B cell (primary cell): ENCODE results near the gene E2F6. TPM values are rescaled to one million over a fixed set of nuclear protein-coding genes. Genes with fewer than 3 reads are reported as not detected.

Experiments
- ATAC-seq: fragments of 200-7000 bp; cut with Tn5 transposase; one replicate; pipeline ENCODE4 v1.10.0; 2021; ENCODE audit warnings: low read depth, mild to moderate bottlenecking, moderate number of reproducible peaks, moderate library complexity
- CTCF ChIA-PET: fragments of 350-600 bp; sonication (Branson Sonifier 250); formaldehyde crosslinking; loops from one replicate; lab custom pipeline; 2021; ENCODE audit warnings: antibody characterized with exemption, inconsistent platforms; lab: Charles Lee
- POLR2A ChIA-PET: fragments of 350-600 bp; sonication (Branson Sonifier 250); formaldehyde crosslinking; loops from one replicate; lab custom pipeline; 2021; ENCODE audit warnings: antibody characterized with exemption; lab: Charles Lee
- DNase-seq: peaks from one replicate; pipeline ENCODE4 v3.0.0; 2013
- H2AFZ ChIP-seq: 2 replicates; pipeline ENCODE4 v1.6.1; 2012; ENCODE audit warnings: mild to moderate bottlenecking, low read depth, low read length; ENCODE audit not compliant: insufficient read depth, poor library complexity, severe bottlenecking
- H3K27ac ChIP-seq, 2 donors: 1 replicate in 1 of 2; 2 replicates in 1 of 2; pipeline ENCODE4 v1.5.1; 2012 to 2013; ENCODE audit warnings: low read length in 2 of 2, mild to moderate bottlenecking in 2 of 2, moderate library complexity in 1 of 2
- H3K27me3 ChIP-seq, 4 experiments: fragments of 200-600 bp in 1 of 4; sonication (generic) in 1 of 4; replicated peaks in 1 of 4; 1 replicate in 2 of 4; 2 replicates in 2 of 4; pipeline versions ENCODE4 v1.6.1 to v1.7.0; 2013 to 2016; ENCODE audit warnings: low read length in 3 of 4, mild to moderate bottlenecking in 2 of 4, mixed read lengths in 1 of 4, moderate library complexity in 1 of 4; ENCODE audit not compliant: insufficient read depth in 4 of 4, control insufficient read depth in 3 of 4; ENCODE audit errors: control extremely low read depth in 1 of 4
- H3K36me3 ChIP-seq, 2 experiments: replicated peaks in 1 of 2; 1 replicate in 1 of 2; 2 replicates in 1 of 2; pipeline versions ENCODE4 v1.6.1 to v1.7.1; 2013; ENCODE audit warnings: low read length in 1 of 2; ENCODE audit not compliant: insufficient read depth in 2 of 2, control insufficient read depth in 1 of 2; ENCODE audit errors: control extremely low read depth in 1 of 2, extremely low read depth in 1 of 2
- H3K4me1 ChIP-seq, 2 donors: fragments of 200-600 bp in 1 of 2; sonication (generic) in 1 of 2; 1 replicate in 1 of 2; 2 replicates in 1 of 2; pipeline versions ENCODE4 v1.5.1 to v1.6.1; 2013 to 2017; ENCODE audit warnings: low read length in 2 of 2; ENCODE audit not compliant: control insufficient read depth in 2 of 2, insufficient read depth in 2 of 2
- H3K4me2 ChIP-seq: replicated peaks from 2 replicates; pipeline ENCODE3; 2012; ENCODE audit warnings: mild to moderate bottlenecking, low read depth, low read length; ENCODE audit not compliant: poor library complexity, severe bottlenecking
- H3K4me3 ChIP-seq, 5 experiments: fragments of 200-600 bp in 1 of 5; sonication (generic) in 1 of 5; 1 replicate in 3 of 5; 2 replicates in 2 of 5; pipeline versions ENCODE4 v1.5.1 to v1.7.0; 2011 to 2016; ENCODE audit warnings: low read length in 4 of 5, mild to moderate bottlenecking in 4 of 5, low read depth in 2 of 5, control low read depth in 1 of 5, moderate library complexity in 1 of 5; ENCODE audit not compliant: insufficient read depth in 1 of 5; ENCODE audit errors: control extremely low read depth in 1 of 5, extremely low read depth in 1 of 5
- H3K79me2 ChIP-seq: fragments of 200-600 bp; sonication (generic); one replicate; pipeline ENCODE4 v1.6.0; 2016; ENCODE audit warnings: low read length; ENCODE audit not compliant: control insufficient read depth, insufficient read depth
- H3K9ac ChIP-seq: fragments of 200-600 bp; sonication (generic); 2 replicates; pipeline ENCODE4 v1.6.1; 2017; ENCODE audit warnings: mild to moderate bottlenecking, low read length, moderate library complexity
- H3K9me3 ChIP-seq, 3 donors: one replicate each; pipeline versions ENCODE4 v1.6.1 to v1.7.1; 2013; ENCODE audit warnings: low read length in 2 of 3; ENCODE audit not compliant: control insufficient read depth in 2 of 3, insufficient read depth in 1 of 3; ENCODE audit errors: control extremely low read depth in 1 of 3
- H4K20me1 ChIP-seq: 2 replicates; pipeline ENCODE4 v1.6.0; 2012; ENCODE audit warnings: mild to moderate bottlenecking, low read length; ENCODE audit not compliant: insufficient read depth, control insufficient read depth, poor library complexity, severe bottlenecking
- H3K27ac Mint-ChIP-seq: one replicate; pipeline ENCODE4 v1.8.0; 2021; ENCODE audit warnings: mixed read lengths
- H3K27me3 Mint-ChIP-seq: one replicate; pipeline ENCODE4 v1.8.0; 2021; ENCODE audit warnings: mixed read lengths
- H3K4me1 Mint-ChIP-seq: one replicate; pipeline ENCODE4 v1.8.0; 2021; ENCODE audit warnings: mixed read lengths
- H3K4me3 Mint-ChIP-seq: one replicate; pipeline ENCODE4 v1.8.0; 2021; ENCODE audit warnings: mixed read lengths
- H3K9me3 Mint-ChIP-seq: one replicate; pipeline ENCODE4 v1.8.0; 2022; ENCODE audit warnings: mixed read lengths; ENCODE audit not compliant: insufficient read depth
- EZH2 ChIP-seq: IDR thresholded peaks from 2 replicates; pipeline ENCODE4 v1.6.1; 2012; ENCODE audit warnings: borderline replicate concordance, low read depth, mild to moderate bottlenecking, moderate library complexity, low read length; ENCODE audit not compliant: insufficient read depth, poor library complexity, severe bottlenecking
- WGBS: methylation state at CpG from one replicate; pipeline ENCODE4 v1.1.5; 2013; ENCODE audit warnings: missing lambda C conversion rate; ENCODE audit not compliant: insufficient coverage; 5-methylcytosine and 5-hydroxymethylcytosine counted together
- intact Hi-C: fragments of 100-400 bp; cut with micrococcal nuclease; formaldehyde crosslinking; loops from one replicate; pipeline ENCODE4 v1.10.0; 2022
- polyA plus RNA-seq: library from polyadenylated mRNA; depleted of rRNA; stranded (reverse); fragments of >200 nt; gene quantifications from 2 replicates; pipeline ENCODE4 v1.2.3, GENCODE V29; 2012
- total RNA-seq, 2 donors: library from RNA; stranded (reverse); fragments of 120-200 nt in 1 of 2; gene quantifications; 1 replicate in 1 of 2; 2 replicates in 1 of 2; pipeline versions ENCODE4 v1.2.3 to v1.2.4, GENCODE V29; 2013 to 2022
- TF ChIP-seq, protein P1 (sequence below): fragments of 200-600 bp; IDR thresholded peaks from one replicate; pipeline ENCODE4 v1.8.0; 2022; ENCODE audit warnings: antibody characterized with exemption, mild to moderate bottlenecking

E2F6 gene
- total and polyA plus RNA-seq, 2 donors (not counting 1 experiment from before 2014, with no cell fraction given) = 2.0 to 10.0 TPM

DNA sequence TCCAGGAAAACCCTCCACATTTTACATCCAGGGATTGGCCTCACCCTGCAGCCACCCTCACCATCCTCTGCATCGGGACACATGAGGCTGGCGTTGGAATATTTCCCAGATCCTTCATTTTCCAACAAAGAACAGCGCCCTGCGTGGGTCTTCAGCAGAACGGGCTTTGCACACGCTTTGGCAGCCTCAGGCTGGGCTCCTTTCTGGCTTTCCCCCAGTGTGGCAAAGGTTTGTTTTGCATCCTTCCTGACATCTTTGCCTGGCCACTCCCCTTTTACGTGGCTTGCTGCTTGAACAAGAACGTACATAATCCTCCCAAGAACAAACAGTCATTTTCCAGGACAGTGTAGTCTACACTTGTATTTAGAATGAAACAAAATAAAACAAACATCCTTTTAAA is 42.3 kb upstream of the E2F6 start:
- no peaks in the 10 kb centered on the region for H3K4me1 Mint-ChIP-seq
- CTCF ChIA-PET = no interaction called here
- no peaks in the 10 kb centered on the region for H3K9me3 Mint-ChIP-seq
- no peak overlapping the region for H3K4me3 Mint-ChIP-seq
- POLR2A ChIA-PET = no interaction called here
- Histone ChIP-seq H3K27me3 (peaks cover 0 to 3% (median 3%) of the 10 kb centered on the region in 4 experiments), H3K9me3 (no peaks in the 10 kb centered on the region), H3K36me3 (no peaks in the 10 kb centered on the region), H4K20me1 (no peaks in the 10 kb centered on the region), H3K4me3 (no peak overlapping the region), H2AFZ (no peak overlapping the region), H3K9ac (no peak overlapping the region), H3K4me2 (no peak overlapping the region), H3K4me1 (no peaks in the 10 kb centered on the region), H3K27ac (no peak overlapping the region), H3K79me2 (no peaks in the 10 kb centered on the region)
- intact Hi-C loops = no loop called here
- H3K27ac Mint-ChIP-seq = no peak overlapping the region
- WGBS = 98% methylated on average over 6 of the region's 8 CpGs
- H3K27me3 Mint-ChIP-seq = peaks cover 28% of the 10 kb centered on the region
- TF ChIP-seq, protein P1, sequence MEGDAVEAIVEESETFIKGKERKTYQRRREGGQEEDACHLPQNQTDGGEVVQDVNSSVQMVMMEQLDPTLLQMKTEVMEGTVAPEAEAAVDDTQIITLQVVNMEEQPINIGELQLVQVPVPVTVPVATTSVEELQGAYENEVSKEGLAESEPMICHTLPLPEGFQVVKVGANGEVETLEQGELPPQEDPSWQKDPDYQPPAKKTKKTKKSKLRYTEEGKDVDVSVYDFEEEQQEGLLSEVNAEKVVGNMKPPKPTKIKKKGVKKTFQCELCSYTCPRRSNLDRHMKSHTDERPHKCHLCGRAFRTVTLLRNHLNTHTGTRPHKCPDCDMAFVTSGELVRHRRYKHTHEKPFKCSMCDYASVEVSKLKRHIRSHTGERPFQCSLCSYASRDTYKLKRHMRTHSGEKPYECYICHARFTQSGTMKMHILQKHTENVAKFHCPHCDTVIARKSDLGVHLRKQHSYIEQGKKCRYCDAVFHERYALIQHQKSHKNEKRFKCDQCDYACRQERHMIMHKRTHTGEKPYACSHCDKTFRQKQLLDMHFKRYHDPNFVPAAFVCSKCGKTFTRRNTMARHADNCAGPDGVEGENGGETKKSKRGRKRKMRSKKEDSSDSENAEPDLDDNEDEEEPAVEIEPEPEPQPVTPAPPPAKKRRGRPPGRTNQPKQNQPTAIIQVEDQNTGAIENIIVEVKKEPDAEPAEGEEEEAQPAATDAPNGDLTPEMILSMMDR = no peak
- no peak for TF ChIP-seq EZH2
- ATAC-seq (no peak), DNase-seq (no peak)

DNA sequence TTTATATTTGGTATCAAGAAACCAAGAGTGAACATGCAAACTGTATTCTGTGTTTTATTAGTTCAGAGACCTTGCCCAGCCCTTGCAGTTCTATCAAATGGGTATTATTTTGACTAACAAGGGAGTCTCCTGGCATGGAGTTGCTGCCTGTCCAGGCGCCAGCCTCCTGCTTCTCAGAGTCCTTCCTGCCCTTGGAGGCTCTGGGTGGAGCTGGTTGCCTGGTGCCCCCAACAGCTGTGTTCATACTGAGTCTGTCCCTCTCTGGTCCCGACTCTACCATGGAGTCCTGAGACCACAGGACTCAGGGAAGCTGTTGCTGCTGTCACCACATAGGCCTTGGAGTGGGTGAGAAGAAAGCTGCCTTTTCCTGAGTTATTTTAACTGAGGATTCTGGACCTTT is 41.6 kb upstream of the E2F6 start:
- no peaks in the 10 kb centered on the region for H3K79me2 ChIP-seq
- H3K27me3 ChIP-seq = peaks cover 0 to 5% (median 3%) of the 10 kb centered on the region in 4 experiments
- H3K4me2 ChIP-seq = no peak overlapping the region
- no peaks in the 10 kb centered on the region for H4K20me1 ChIP-seq
- Mint-ChIP-seq H3K27ac (no peak overlapping the region), H3K9me3 (no peaks in the 10 kb centered on the region), H3K4me1 (no peaks in the 10 kb centered on the region), H3K27me3 (peaks cover 32% of the 10 kb centered on the region), H3K4me3 (no peak overlapping the region)
- ATAC-seq (no peak), DNase-seq (no peak)
- no peak for TF ChIP-seq EZH2
- TF ChIP-seq, protein P1 = no peak
- POLR2A ChIA-PET = no interaction called here
- no peaks in the 10 kb centered on the region for H3K36me3 ChIP-seq
- no peak overlapping the region for H3K4me3 ChIP-seq
- no peak overlapping the region for H3K27ac ChIP-seq
- H3K9ac ChIP-seq = no peak overlapping the region
- 75% methylated on average over 2 of the region's 2 CpGs for WGBS
- intact Hi-C loops = no loop called here
- no peaks in the 10 kb centered on the region for H3K4me1 ChIP-seq
- H3K9me3 ChIP-seq = no peaks in the 10 kb centered on the region
- no peak overlapping the region for H2AFZ ChIP-seq
- CTCF ChIA-PET = no interaction called here
